ENCODE data around the gene C17orf114.

The C17orf114 gene

GRCh38 chr17:4796552-4796920 is 5.6 kb downstream of the C17orf114 start:
- H3K27ac ChIP-seq = peak overlapping the region; percentile 51 to 73 (median 62)
- peaks cover 10% of the 10 kb centered on the region for H3K4me1 ChIP-seq
- H3K27me3 ChIP-seq = no peaks in the 10 kb centered on the region
- TF ChIP-seq CTCF (IDR thresholded peaks at IDR 0.05) = no peak
- no peak for TF ChIP-seq POLR2A (IDR thresholded peaks at IDR 0.05)
- intact Hi-C loops (cut with DNase I) = no loop called here
- DNase-seq (no peak), ATAC-seq (no peak)
- H3K36me3 ChIP-seq (replicated peaks in 1 of 2; ENCODE audit: insufficient read depth in 1 of 2, low read depth in 2 of 2) = peaks cover 0 to 2% of the 10 kb centered on the region in 2 donors
- 0 to 1% methylated on average over 7 of the region's 7 CpGs for WGBS, 2 donors
- H3K9me3 ChIP-seq = no peaks in the 10 kb centered on the region
- H3K4me3 ChIP-seq = peak overlapping the region; percentile 74 to 91

- H3K27me3 ChIP-seq = no peaks in the 10 kb centered on the region
- H3K27ac ChIP-seq = no peak overlapping the region
- intact Hi-C loops (cut with DNase I) = no loop called here
- no peak overlapping the region for H3K4me3 ChIP-seq
- WGBS, 2 donors = 86 to 91% methylated on average over 1 of the region's 1 CpG
- no peaks in the 10 kb centered on the region for H3K9me3 ChIP-seq
- peaks cover 0 to 2% of the 10 kb centered on the region in 2 donors for H3K36me3 ChIP-seq (replicated peaks in 1 of 2; ENCODE audit: insufficient read depth in 1 of 2, low read depth in 2 of 2)
- DNase-seq = no peak
- TF ChIP-seq CTCF (IDR thresholded peaks at IDR 0.05) = no peak
- TF ChIP-seq POLR2A (IDR thresholded peaks at IDR 0.05) = no peak
- ATAC-seq = no peak
- peaks cover 14% of the 10 kb centered on the region for H3K4me1 ChIP-seq
Observed at GRCh38 chr17:4795168-4795567, 7.0 kb downstream of the C17orf114 start.

- Histone ChIP-seq H3K36me3 (replicated peaks in 1 of 2; ENCODE audit: insufficient read depth in 1 of 2, low read depth in 2 of 2) (no peaks in the 10 kb centered on the region), H3K9me3 (no peaks in the 10 kb centered on the region), H3K27ac (peak overlapping the region; percentile 91 to 100 (median 94)), H3K4me1 (peaks cover 43% of the 10 kb centered on the region), H3K4me3 (no peak overlapping the region), H3K27me3 (peaks cover 0 to 5% of the 10 kb centered on the region in 2 donors)
- intact Hi-C loops (cut with DNase I) = no loop called here
- DNase-seq (no peak), ATAC-seq (no peak)
- TF ChIP-seq CTCF (IDR thresholded peaks at IDR 0.05) (no peak), POLR2A (IDR thresholded peaks at IDR 0.05) (no peak)
- WGBS, 2 donors = 35% methylated on average over 7 of the region's 7 CpGs
Observed at GRCh38 chr17:4790705-4791088, 11.4 kb downstream of the C17orf114 start.

DNA sequence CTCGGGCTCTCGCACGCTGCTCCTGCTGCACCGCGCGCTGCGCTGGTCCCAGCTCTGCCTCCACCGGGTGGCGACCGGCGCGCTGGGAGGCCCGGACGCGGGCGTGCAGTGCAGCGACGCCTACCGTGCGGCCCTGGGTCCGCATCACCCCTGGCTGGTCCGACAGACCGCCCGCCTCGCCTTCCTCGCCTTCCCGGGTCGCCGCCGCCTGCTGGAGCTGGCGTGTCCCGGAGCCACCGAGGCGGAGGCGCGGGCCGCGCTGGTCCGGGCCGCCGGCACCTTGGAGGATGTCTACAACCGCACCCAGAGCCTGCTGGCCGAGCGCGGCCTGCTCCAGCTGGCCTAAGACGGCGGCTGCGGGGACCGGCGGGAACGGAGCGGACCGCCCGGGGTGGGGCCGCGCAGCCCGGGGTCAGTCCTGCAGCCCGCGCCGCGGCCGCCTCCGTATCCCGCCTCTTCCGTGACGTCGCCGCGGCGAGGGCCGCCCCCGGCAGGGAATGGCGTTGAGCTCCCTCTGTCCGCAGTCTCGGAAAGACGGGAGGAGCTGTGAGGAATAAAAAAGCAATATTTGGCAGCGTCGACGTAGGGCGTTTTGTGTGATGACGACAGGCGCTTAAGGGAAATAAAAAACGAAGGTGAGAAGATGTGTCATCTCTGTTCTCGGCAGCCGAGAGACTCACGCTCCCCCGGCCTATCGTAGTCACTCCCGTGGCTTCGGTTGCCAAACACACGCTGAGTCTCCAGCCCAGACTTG is 12.0 kb downstream of the C17orf114 start:
- peak; percentile 89 for ATAC-seq
- intact Hi-C loops (cut with DNase I) = loop anchor here (5.0 kb wide), 2 partner anchors 58 to 97 kb away; partner anchors contain the start of gene MED11
- peak overlapping the region; percentile 91 to 100 (median 94) for H3K27ac ChIP-seq
- H3K36me3 ChIP-seq (replicated peaks in 1 of 2; ENCODE audit: insufficient read depth in 1 of 2, low read depth in 2 of 2) = no peaks in the 10 kb centered on the region
- TF ChIP-seq POLR2A (IDR thresholded peaks at IDR 0.05) (peak; percentile 85 to 94 (median 91)), CTCF (IDR thresholded peaks at IDR 0.05) (peak; percentile 64 to 97 (median 89))
- WGBS, 2 donors = 0% methylated on average over 18 to 74 of the region's 91 CpGs
- H3K4me1 ChIP-seq = peaks cover 48% of the 10 kb centered on the region
- peak overlapping the region; percentile 31 to 59 for H3K4me3 ChIP-seq
- peak; percentile 84 to 89 (median 86) for DNase-seq
- H3K27me3 ChIP-seq = peaks cover 0 to 11% of the 10 kb centered on the region in 2 donors
- H3K9me3 ChIP-seq = no peaks in the 10 kb centered on the region

- Histone ChIP-seq H3K27ac (peak overlapping the region; percentile 91 to 100 (median 94)), H3K36me3 (replicated peaks in 1 of 2; ENCODE audit: insufficient read depth in 1 of 2, low read depth in 2 of 2) (no peaks in the 10 kb centered on the region), H3K4me1 (peaks cover 49% of the 10 kb centered on the region), H3K4me3 (peak overlapping the region; percentile 31 to 59), H3K9me3 (no peaks in the 10 kb centered on the region), H3K27me3 (peaks cover 0 to 11% of the 10 kb centered on the region in 2 donors)
- intact Hi-C loops (cut with DNase I) = loop anchor here (5.0 kb wide), 2 partner anchors 57 to 98 kb away; partner anchors contain the start of gene MED11
- TF ChIP-seq CTCF (IDR thresholded peaks at IDR 0.05) (no peak), POLR2A (IDR thresholded peaks at IDR 0.05) (no peak)
- DNase-seq (no peak), ATAC-seq (no peak)
- 0% methylated on average over 1 to 24 of the region's 25 CpGs for WGBS, 2 donors
Observed at GRCh38 chr17:4789701-4789950, 12.5 kb downstream of the C17orf114 start.
